NT2/D1 (cell line): ENCODE results near the gene NNMT.

ENCODE experiments used
- SUZ12 ChIP-seq: IDR thresholded peaks from 2 replicates; pipeline ENCODE4 v1.6.1; 2011; ENCODE audit not compliant: insufficient read length, insufficient read depth; ENCODE audit errors: extremely low read depth
- YY1 ChIP-seq: IDR thresholded peaks from 2 replicates; pipeline ENCODE4 v1.6.1; 2011; ENCODE audit not compliant: insufficient read length, insufficient read depth
- ZNF274 ChIP-seq: IDR thresholded peaks from 2 replicates; pipeline ENCODE4 v1.6.1; 2011; ENCODE audit warnings: mild to moderate bottlenecking, low read depth, low read length

- TF ChIP-seq YY1 (no peak), ZNF274 (no peak), SUZ12 (no peak)
Measured at GRCh38 chr11:114358716-114359115, 62.5 kb downstream of the NNMT start.
